Measurements from ENCODE around the gene ASIP.

ASIP gene

GRCh38 chr20:34269996-34270627 lies 28.9 kb downstream of the ASIP start:
- no peak for ATAC-seq
- TF ChIP-seq ZC3H10 (CRISPR knock-in tag; IDR thresholded peaks at IDR 0.05) = no peak
- TF ChIP-seq ESRRG (CRISPR knock-in tag; IDR thresholded peaks at IDR 0.05) = no peak
- TF ChIP-seq BACH2 (CRISPR knock-in tag; IDR thresholded peaks at IDR 0.05; ENCODE audit: borderline replicate concordance) = no peak
- TF ChIP-seq OSR1 (CRISPR knock-in tag; IDR thresholded peaks at IDR 0.05) = no peak
- TF ChIP-seq CREB5 (CRISPR knock-in tag; IDR thresholded peaks at IDR 0.05; ENCODE audit: low read depth) = no peak
- TF ChIP-seq ISL1 (CRISPR knock-in tag; IDR thresholded peaks at IDR 0.05) = no peak
- no peak for TF ChIP-seq ZNF8 (CRISPR knock-in tag; IDR thresholded peaks at IDR 0.05)
- TF ChIP-seq POU6F1 (CRISPR knock-in tag; IDR thresholded peaks at IDR 0.05; ENCODE audit: borderline replicate concordance, low read depth) = no peak
- no peak for TF ChIP-seq PPARA (CRISPR knock-in tag; IDR thresholded peaks at IDR 0.05; ENCODE audit: borderline replicate concordance)
- TF ChIP-seq PATZ1 (CRISPR knock-in tag; IDR thresholded peaks at IDR 0.05; ENCODE audit: borderline replicate concordance) = no peak
- TF ChIP-seq CSRNP3 (CRISPR knock-in tag; IDR thresholded peaks at IDR 0.05) = no peak
- TF ChIP-seq ZFP3 (CRISPR knock-in tag; IDR thresholded peaks at IDR 0.05) = no peak
- no peak for TF ChIP-seq ARNTL (CRISPR knock-in tag; IDR thresholded peaks at IDR 0.05; ENCODE audit: borderline replicate concordance, low read depth)

GRCh38 chr20:34271956-34272355 lies 30.7 kb downstream of the ASIP start:
- no peak for TF ChIP-seq GLIS3 (CRISPR knock-in tag; IDR thresholded peaks at IDR 0.05)
- TF ChIP-seq TOX (CRISPR knock-in tag; IDR thresholded peaks at IDR 0.05; ENCODE audit: borderline replicate concordance) = no peak
- no peak for TF ChIP-seq SNAI2 (CRISPR knock-in tag; IDR thresholded peaks at IDR 0.05)
- TF ChIP-seq CSRNP3 (CRISPR knock-in tag; IDR thresholded peaks at IDR 0.05) = no peak
- no peak for TF ChIP-seq BACH2 (CRISPR knock-in tag; IDR thresholded peaks at IDR 0.05; ENCODE audit: borderline replicate concordance)
- TF ChIP-seq CSDC2 (CRISPR knock-in tag; IDR thresholded peaks at IDR 0.05) = no peak
- TF ChIP-seq PATZ1 (CRISPR knock-in tag; IDR thresholded peaks at IDR 0.05; ENCODE audit: borderline replicate concordance) = no peak
- TF ChIP-seq CREB5 (CRISPR knock-in tag; IDR thresholded peaks at IDR 0.05; ENCODE audit: low read depth) = no peak
- no peak for ATAC-seq

- no peak for ATAC-seq
- TF ChIP-seq ZFP3 (CRISPR knock-in tag; IDR thresholded peaks at IDR 0.05) (no peak), GLIS3 (CRISPR knock-in tag; IDR thresholded peaks at IDR 0.05) (no peak), ISL1 (CRISPR knock-in tag; IDR thresholded peaks at IDR 0.05) (no peak), ESRRG (CRISPR knock-in tag; IDR thresholded peaks at IDR 0.05) (no peak)
Measured at GRCh38 chr20:34274694-34275093, 33.5 kb downstream of the ASIP start.

Data from SK-N-SH treated with all-trans-retinoic acid at 6 μM for 48 hours (cell line).